GM23338 (cell line): ENCODE data around the gene RHOH. TPM values are rescaled to one million over a fixed set of nuclear protein-coding genes. Genes with fewer than 3 reads are reported as not detected.

Source experiments
- ATAC-seq: fragments of 200-7000 bp; cut with Tn5 transposase; 3 replicates; pipeline ENCODE4 v1.9.1; 2020
- DNase-seq: peaks from one replicate; pipeline ENCODE4 v3.0.0-alpha.2; 2015; ENCODE audit warnings: low spot score
- H2AFZ ChIP-seq: fragments of 200-600 bp; sonication (generic); 2 replicates; pipeline ENCODE4 v1.8.0; 2016; ENCODE audit warnings: antibody characterized with exemption, mild to moderate bottlenecking, moderate library complexity
- H3F3A ChIP-seq: fragments of 200-600 bp; sonication (generic); replicated peaks from 2 replicates; pipeline ENCODE4 v1.8.0; 2017; ENCODE audit warnings: antibody characterized with exemption, mixed run types, low read depth
- H3K27ac ChIP-seq: fragments of 200-600 bp; sonication (generic); 2 replicates; pipeline ENCODE4 v1.6.1; 2016; ENCODE audit warnings: low read depth
- H3K27me3 ChIP-seq: fragments of 200-600 bp; sonication (generic); 2 replicates; pipeline ENCODE4 v1.8.0; 2016; ENCODE audit warnings: mild to moderate bottlenecking, mixed run types, moderate library complexity; ENCODE audit not compliant: insufficient read depth
- H3K36me3 ChIP-seq: fragments of 200-600 bp; sonication (generic); 2 replicates; pipeline ENCODE4 v1.8.0; 2016; ENCODE audit warnings: mild to moderate bottlenecking; ENCODE audit not compliant: insufficient read depth
- H3K4me1 ChIP-seq: fragments of 200-600 bp; sonication (generic); 2 replicates; pipeline ENCODE4 v1.8.0; 2016; ENCODE audit warnings: mild to moderate bottlenecking, moderate library complexity; ENCODE audit not compliant: insufficient read depth
- H3K4me2 ChIP-seq: fragments of 200-600 bp; sonication (generic); 2 replicates; pipeline ENCODE4 v1.7.1; 2017; ENCODE audit warnings: mixed run types
- H3K4me3 ChIP-seq: fragments of 200-600 bp; sonication (generic); 2 replicates; pipeline ENCODE4 v1.6.1; 2016; ENCODE audit warnings: mixed run types
- H3K79me2 ChIP-seq: fragments of 200-600 bp; sonication (generic); replicated peaks from 2 replicates; pipeline ENCODE4 v1.8.0; 2017; ENCODE audit warnings: mild to moderate bottlenecking; ENCODE audit not compliant: insufficient read depth
- H3K9me2 ChIP-seq: fragments of 200-600 bp; sonication (generic); 2 replicates; pipeline ENCODE4 v1.8.0; 2017; ENCODE audit not compliant: insufficient read depth
- H4K20me1 ChIP-seq: fragments of 200-600 bp; sonication (generic); replicated peaks from 2 replicates; pipeline ENCODE4 v1.8.0; 2017; ENCODE audit warnings: mild to moderate bottlenecking; ENCODE audit not compliant: insufficient read depth
- H3K27ac Mint-ChIP-seq: 2 replicates; pipeline ENCODE4 v1.8.0; 2020; ENCODE audit warnings: inconsistent platforms, mild to moderate bottlenecking, moderate library complexity, mixed read lengths
- H3K27me3 Mint-ChIP-seq: 3 replicates; pipeline ENCODE4 v1.8.0; 2022; ENCODE audit warnings: low read depth, mild to moderate bottlenecking, moderate library complexity, mixed read lengths, inconsistent platforms; ENCODE audit not compliant: insufficient read depth, poor library complexity
- H3K36me3 Mint-ChIP-seq: 3 replicates; pipeline ENCODE4 v1.8.0; 2021; ENCODE audit warnings: low read depth, mild to moderate bottlenecking, inconsistent platforms, moderate library complexity, mixed read lengths
- H3K4me1 Mint-ChIP-seq: 3 replicates; pipeline ENCODE4 v1.8.0; 2020; ENCODE audit warnings: mild to moderate bottlenecking, inconsistent platforms, mixed read lengths
- H3K4me3 Mint-ChIP-seq: 3 replicates; pipeline ENCODE4 v1.8.0; 2021; ENCODE audit warnings: moderate library complexity, mild to moderate bottlenecking, inconsistent platforms, mixed read lengths
- H3K9me3 Mint-ChIP-seq: 3 replicates; pipeline ENCODE4 v1.8.0; 2020; ENCODE audit warnings: moderate library complexity, mild to moderate bottlenecking, inconsistent platforms, mixed read lengths
- CREB1 ChIP-seq: fragments of 250-450 bp; sonication (Bioruptor Pico); IDR thresholded peaks from 2 replicates; pipeline ENCODE4 v1.5.0; 2020; ENCODE audit warnings: low read depth, mild to moderate bottlenecking, moderate library complexity
- ETS1 ChIP-seq: IDR thresholded peaks from 2 replicates; pipeline ENCODE4 v1.6.1; 2016; ENCODE audit warnings: antibody characterized with exemption
- EZH2 ChIP-seq: fragments of 200-600 bp; sonication (generic); IDR thresholded peaks from one replicate; pipeline ENCODE4 v1.8.0; 2017; ENCODE audit warnings: antibody characterized with exemption, mild to moderate bottlenecking, low read depth; ENCODE audit not compliant: unreplicated experiment
- EZH2phosphoT487 ChIP-seq: fragments of 200-600 bp; sonication (generic); IDR thresholded peaks from one replicate; pipeline ENCODE4 v1.8.1; 2018; ENCODE audit warnings: antibody characterized with exemption; ENCODE audit not compliant: unreplicated experiment
- JUNB ChIP-seq: IDR thresholded peaks from one replicate; pipeline ENCODE4 v1.6.1; 2016; ENCODE audit warnings: antibody characterized with exemption; ENCODE audit not compliant: unreplicated experiment
- NANOG ChIP-seq: IDR thresholded peaks from 2 replicates; pipeline ENCODE4 v1.6.1; 2016; ENCODE audit warnings: antibody characterized with exemption, borderline replicate concordance
- POLR2AphosphoS5 ChIP-seq: IDR thresholded peaks from 2 replicates; pipeline ENCODE4 v1.6.1; 2016; ENCODE audit warnings: antibody characterized with exemption, low read depth
- REST ChIP-seq: IDR thresholded peaks from one replicate; pipeline ENCODE4 v1.6.1; 2018; ENCODE audit warnings: antibody characterized with exemption; ENCODE audit not compliant: unreplicated experiment
- STAT1 ChIP-seq: IDR thresholded peaks from one replicate; pipeline ENCODE4 v1.6.1; 2016; ENCODE audit warnings: antibody characterized with exemption; ENCODE audit not compliant: unreplicated experiment
- ZNF114 ChIP-seq: fragments of 250-450 bp; sonication (Bioruptor Pico); IDR thresholded peaks from 2 replicates; pipeline ENCODE4 v1.5.0; 2020; ENCODE audit warnings: mild to moderate bottlenecking, moderate library complexity
- ZNF331 ChIP-seq: fragments of 250-450 bp; sonication (Bioruptor Pico); IDR thresholded peaks from 2 replicates; pipeline ENCODE4 v1.5.0; 2020; ENCODE audit warnings: low read depth, mild to moderate bottlenecking, moderate library complexity
- ZNF462 ChIP-seq: fragments of 250-450 bp; sonication (Bioruptor Pico); IDR thresholded peaks from 2 replicates; pipeline ENCODE4 v1.5.0; 2020; ENCODE audit warnings: mild to moderate bottlenecking, moderate library complexity
- polyA plus RNA-seq: library from polyadenylated mRNA; unstranded; fragments of >200 nt; fragmentation: Nextera tagmentation; extraction: Ambion mirVana; gene quantifications from 2 replicates; pipeline ENCODE4 v1.2.1, GENCODE V29; 2016
- total RNA-seq: library from RNA; depleted of rRNA; stranded (reverse); fragments of >200 nt; shearing (Covaris generic); gene quantifications from 2 replicates; pipeline ENCODE4 v1.2.3, GENCODE V29; 2014
- TF ChIP-seq, protein P1 (sequence below), 2 experiments: fragments of 200-600 bp in 1 of 2; sonication (generic) in 1 of 2; conservative IDR thresholded peaks; 2 replicates each; pipeline versions ENCODE4 v1.5.1 to v1.6.1; 2016 to 2017; ENCODE audit warnings: antibody characterized with exemption in 2 of 2, low read depth in 2 of 2, mild to moderate bottlenecking in 2 of 2, moderate library complexity in 1 of 2

RHOH gene
- total and polyA plus RNA-seq, 2 experiments from 2014 or later, result 2.2 to 3.7 TPM

DNA sequence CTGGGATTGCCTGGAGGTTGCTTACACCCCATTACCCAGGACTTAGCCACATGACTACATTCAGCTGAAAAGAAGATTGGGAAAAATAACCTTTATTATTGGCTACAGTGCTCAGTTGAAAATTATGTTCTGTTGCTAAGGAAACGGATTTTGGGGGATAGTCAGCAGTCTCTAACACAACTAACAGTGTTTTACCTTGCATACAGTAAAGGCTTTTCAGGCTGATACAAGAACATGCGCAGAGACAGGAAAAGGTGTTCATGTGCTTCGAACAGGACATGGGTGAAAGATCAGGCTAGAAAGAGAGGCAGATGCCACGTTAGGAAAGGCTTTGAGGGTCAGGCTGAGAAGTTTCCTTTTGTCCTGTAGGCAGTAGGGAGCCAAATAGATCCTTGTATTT is 14.8 kb upstream of the RHOH start:
- H3K27ac Mint-ChIP-seq, result no peak overlapping the region
- Histone ChIP-seq H3F3A (no peaks in the 10 kb centered on the region; the same call in 1 of the 2 replicates), H3K27me3 (no peaks in the 10 kb centered on the region), H3K4me1 (peaks cover 22% of the 10 kb centered on the region), H3K4me2 (no peak overlapping the region), H4K20me1 (no peaks in the 10 kb centered on the region), H3K36me3 (no peaks in the 10 kb centered on the region), H3K79me2 (no peaks in the 10 kb centered on the region), H2AFZ (no peak overlapping the region), H3K9me2 (no peaks in the 10 kb centered on the region), H3K27ac (no peak overlapping the region), H3K4me3 (no peak overlapping the region)
- no peaks in the 10 kb centered on the region for H3K36me3 Mint-ChIP-seq
- no peak for ATAC-seq
- peaks cover 24% of the 10 kb centered on the region for H3K4me1 Mint-ChIP-seq
- H3K9me3 Mint-ChIP-seq, result no peaks in the 10 kb centered on the region; the same call in 2 of the 3 replicates
- no peak for TF ChIP-seq EZH2
- no peak for TF ChIP-seq CREB1 (CRISPR knock-in tag)
- TF ChIP-seq ZNF331, result no peak
- TF ChIP-seq, protein P1, sequence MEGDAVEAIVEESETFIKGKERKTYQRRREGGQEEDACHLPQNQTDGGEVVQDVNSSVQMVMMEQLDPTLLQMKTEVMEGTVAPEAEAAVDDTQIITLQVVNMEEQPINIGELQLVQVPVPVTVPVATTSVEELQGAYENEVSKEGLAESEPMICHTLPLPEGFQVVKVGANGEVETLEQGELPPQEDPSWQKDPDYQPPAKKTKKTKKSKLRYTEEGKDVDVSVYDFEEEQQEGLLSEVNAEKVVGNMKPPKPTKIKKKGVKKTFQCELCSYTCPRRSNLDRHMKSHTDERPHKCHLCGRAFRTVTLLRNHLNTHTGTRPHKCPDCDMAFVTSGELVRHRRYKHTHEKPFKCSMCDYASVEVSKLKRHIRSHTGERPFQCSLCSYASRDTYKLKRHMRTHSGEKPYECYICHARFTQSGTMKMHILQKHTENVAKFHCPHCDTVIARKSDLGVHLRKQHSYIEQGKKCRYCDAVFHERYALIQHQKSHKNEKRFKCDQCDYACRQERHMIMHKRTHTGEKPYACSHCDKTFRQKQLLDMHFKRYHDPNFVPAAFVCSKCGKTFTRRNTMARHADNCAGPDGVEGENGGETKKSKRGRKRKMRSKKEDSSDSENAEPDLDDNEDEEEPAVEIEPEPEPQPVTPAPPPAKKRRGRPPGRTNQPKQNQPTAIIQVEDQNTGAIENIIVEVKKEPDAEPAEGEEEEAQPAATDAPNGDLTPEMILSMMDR (conservative IDR thresholded peaks at IDR 0.05; ENCODE audit: low read depth in 2 of 2), result no peak
- TF ChIP-seq ZNF462 (CRISPR knock-in tag), result no peak
- no peak for TF ChIP-seq STAT1
- TF ChIP-seq ETS1, result no peak
- no peak for TF ChIP-seq POLR2AphosphoS5
- no peak for TF ChIP-seq REST
- no peak for TF ChIP-seq EZH2phosphoT487
- no peak for TF ChIP-seq NANOG
- TF ChIP-seq JUNB, result no peak
- TF ChIP-seq ZNF114, result no peak
- no peak for DNase-seq
- H3K4me3 Mint-ChIP-seq, result no peak overlapping the region
- H3K27me3 Mint-ChIP-seq, result peaks cover 4% of the 10 kb centered on the region
